HFFc6 (cell line): ENCODE data around the gene CSMD2. TPM values are rescaled to one million over a fixed set of nuclear protein-coding genes. Genes with fewer than 3 reads are reported as not detected.

ENCODE experiments used
- DNase-seq: peaks from one replicate; pipeline ENCODE4 v3.0.0-alpha.2; 2018
- H3K27ac Mint-ChIP-seq: 2 replicates; pipeline ENCODE4 v1.8.0; 2020; ENCODE audit warnings: mild to moderate bottlenecking, mixed read lengths
- H3K27me3 Mint-ChIP-seq: 2 replicates; pipeline ENCODE4 v1.8.0; 2021; ENCODE audit warnings: mild to moderate bottlenecking, moderate library complexity, mixed read lengths; ENCODE audit not compliant: insufficient read depth
- H3K36me3 Mint-ChIP-seq: 2 replicates; pipeline ENCODE4 v1.8.0; 2021; ENCODE audit warnings: low read depth, mixed read lengths
- H3K4me1 Mint-ChIP-seq: 2 replicates; pipeline ENCODE4 v1.8.0; 2020; ENCODE audit warnings: low read depth, mixed read lengths
- H3K4me3 Mint-ChIP-seq: 2 replicates; pipeline ENCODE4 v1.8.0; 2020; ENCODE audit warnings: mild to moderate bottlenecking, moderate library complexity, mixed read lengths
- H3K9me3 Mint-ChIP-seq: 2 replicates; pipeline ENCODE4 v1.8.0; 2020; ENCODE audit warnings: mild to moderate bottlenecking, mixed read lengths
- CTCF ChIP-seq: fragments of 200-600 bp; sonication (generic); IDR thresholded peaks from 2 replicates; pipeline ENCODE4 v1.5.0; 2021; ENCODE audit warnings: antibody characterized with exemption, mild to moderate bottlenecking
- total RNA-seq, 6 experiments: library from RNA; stranded (reverse); fragmentation: NEBNext Ultra II Directional; extraction: Animal tissue kit (Norgen Biotek cat#: 25700); gene quantifications; 2 replicates in 1 of 6; 3 replicates in 5 of 6; pipeline ENCODE4 v1.2.3, GENCODE V29; 2021

The CSMD2 gene
- total RNA-seq, 6 experiments from 2014 or later, result 0.77 to 3.2 (median 1.2) TPM

- H3K27ac Mint-ChIP-seq, result no peak overlapping the region
- H3K36me3 Mint-ChIP-seq, result no peaks in the 10 kb centered on the region
- 0 out of 2 replicates have a peak, but pooled peaks cover 7% of the 10 kb centered on the region for H3K9me3 Mint-ChIP-seq
- H3K27me3 Mint-ChIP-seq, result no peaks in the 10 kb centered on the region; the same call in 1 of the 2 replicates
- DNase-seq, result no peak
- no peaks in the 10 kb centered on the region for H3K4me1 Mint-ChIP-seq
- H3K4me3 Mint-ChIP-seq, result no peak overlapping the region
- no peak for TF ChIP-seq CTCF
Observed at GRCh38 chr1:33660956-33661355, 504.1 kb downstream of the CSMD2 start.

GRCh38 chr1:33660244-33660643 lies 504.8 kb downstream of the CSMD2 start:
- H3K4me3 Mint-ChIP-seq, result no peak overlapping the region

GRCh38 chr1:33659641-33660040 lies 505.4 kb downstream of the CSMD2 start:
- no peak for DNase-seq
- Mint-ChIP-seq H3K9me3 (0 out of 2 replicates have a peak, but pooled peaks cover 7% of the 10 kb centered on the region), H3K4me3 (no peak overlapping the region), H3K27ac (no peak overlapping the region), H3K4me1 (no peaks in the 10 kb centered on the region), H3K36me3 (no peaks in the 10 kb centered on the region), H3K27me3 (no peaks in the 10 kb centered on the region; the same call in 1 of the 2 replicates)
- no peak for TF ChIP-seq CTCF

More at GRCh38 chr1:33660244-33660643, 504.8 kb downstream of the CSMD2 start:
- Mint-ChIP-seq H3K27ac (no peak overlapping the region), H3K4me1 (no peaks in the 10 kb centered on the region), H3K27me3 (no peaks in the 10 kb centered on the region; the same call in 1 of the 2 replicates), H3K36me3 (no peaks in the 10 kb centered on the region), H3K9me3 (0 out of 2 replicates have a peak, but pooled peaks cover 7% of the 10 kb centered on the region)
- TF ChIP-seq CTCF, result no peak
- no peak for DNase-seq

- TF ChIP-seq CTCF, result no peak
- Mint-ChIP-seq H3K4me1 (no peaks in the 10 kb centered on the region), H3K4me3 (no peak overlapping the region), H3K27me3 (no peaks in the 10 kb centered on the region; the same call in 1 of the 2 replicates), H3K27ac (no peak overlapping the region), H3K36me3 (no peaks in the 10 kb centered on the region), H3K9me3 (0 out of 2 replicates have a peak, but pooled peaks cover 7% of the 10 kb centered on the region)
- DNase-seq, result no peak
Observed at GRCh38 chr1:33657833-33658232, 507.2 kb downstream of the CSMD2 start.

- Mint-ChIP-seq H3K4me3 (no peak overlapping the region), H3K27me3 (no peaks in the 10 kb centered on the region), H3K36me3 (no peaks in the 10 kb centered on the region), H3K4me1 (no peaks in the 10 kb centered on the region), H3K9me3 (no peaks in the 10 kb centered on the region), H3K27ac (no peak overlapping the region)
- no peak for DNase-seq
- TF ChIP-seq CTCF, result no peak
Observed at GRCh38 chr1:33656467-33657005, 508.5 kb downstream of the CSMD2 start.
